Measurements from ENCODE around the gene FLAD1. TPM values are rescaled to one million over a fixed set of nuclear protein-coding genes. Genes with fewer than 3 reads are reported as not detected.

The FLAD1 gene
- total RNA-seq, 2 experiments from 2014 or later, result 16.7 to 19.4 TPM

GRCh38 chr1:154962156-154962749, 20.9 kb upstream of the FLAD1 start:
- ChIA-PET CTCF (interaction anchor here (0.8 to 5.6 kb wide), 12 partner anchors 12 to 123 kb away, joined by 4 to 47 read pairs (median 6); partner anchors contain the start of genes CKS1B, FLAD1 and PMVK), POLR2A (interaction anchor here (1.1 to 3.2 kb wide), 12 partner anchors 8 to 123 kb away, joined by 3 to 28 read pairs (median 9); partner anchors contain the start of genes ADAM15, CKS1B, FLAD1 and PMVK)
- H3K27ac Mint-ChIP-seq, result peak overlapping the region; percentile 91
- peaks cover 20% of the 10 kb centered on the region for H3K4me1 Mint-ChIP-seq (ENCODE audit: low read depth)
- ATAC-seq (ENCODE audit: poor library complexity), result peak; percentile 14
- peaks cover 63% of the 10 kb centered on the region for H3K36me3 Mint-ChIP-seq (ENCODE audit: low read depth)
- H3K4me3 Mint-ChIP-seq, result peak overlapping the region; percentile 88
- Histone ChIP-seq H3K9me3 (ENCODE audit: control insufficient read depth in 1 of 2, insufficient read depth in 1 of 2, low read length in 2 of 2) (no peaks in the 10 kb centered on the region), H3K27ac (ENCODE audit: low read depth in 1 of 2, low read length in 2 of 2) (peak overlapping the region; percentile 88 to 95), H3K27me3 (ENCODE audit: control insufficient read depth in 1 of 2, insufficient read depth in 2 of 2, low read length in 2 of 2) (no peaks in the 10 kb centered on the region), H3K4me1 (ENCODE audit: insufficient read depth, low read length) (peaks cover 53% of the 10 kb centered on the region), H3K4me3 (ENCODE audit: low read length) (peak overlapping the region; percentile 68), H3K36me3 (ENCODE audit: insufficient read depth, low read length) (peaks cover 62% of the 10 kb centered on the region)
- peak in 2 of 14 experiments; percentile 49 to 54 for DNase-seq
- TF ChIP-seq CTCF (IDR thresholded peaks at IDR 0.05), result no peak
- H3K27me3 Mint-ChIP-seq, result no peaks in the 10 kb centered on the region
- intact Hi-C loops (cut with DNase I, micrococcal nuclease), result loop anchor here (1.0 to 5.0 kb wide), 4 partner anchors 37 to 100 kb away; partner anchors contain the start of gene EFNA4 (in 1 of the 2)
- H3K9me3 Mint-ChIP-seq, result no peaks in the 10 kb centered on the region

GRCh38 chr1:154962795-154963330, 20.3 kb upstream of the FLAD1 start:
- peaks cover 64% of the 10 kb centered on the region for H3K36me3 ChIP-seq (ENCODE audit: insufficient read depth, low read length)
- ChIA-PET CTCF (interaction anchor here (2.1 to 5.6 kb wide), 6 partner anchors 11 to 99 kb away, joined by 8 to 47 read pairs (median 20); partner anchors contain the start of genes CKS1B, FLAD1 and PMVK), POLR2A (interaction anchor here (1.1 to 3.2 kb wide), 4 partner anchors 10 to 57 kb away, joined by 3 to 28 read pairs (median 14); partner anchors contain the start of gene CKS1B)
- no peaks in the 10 kb centered on the region for H3K9me3 ChIP-seq (ENCODE audit: control insufficient read depth in 1 of 2, insufficient read depth in 1 of 2, low read length in 2 of 2)
- no peaks in the 10 kb centered on the region for H3K27me3 ChIP-seq (ENCODE audit: control insufficient read depth in 1 of 2, insufficient read depth in 2 of 2, low read length in 2 of 2)
- H3K27ac ChIP-seq (ENCODE audit: low read depth in 1 of 2, low read length in 2 of 2), result peak overlapping the region; percentile 88 to 95
- Mint-ChIP-seq H3K36me3 (ENCODE audit: low read depth) (peaks cover 69% of the 10 kb centered on the region), H3K27me3 (no peaks in the 10 kb centered on the region), H3K9me3 (no peaks in the 10 kb centered on the region), H3K27ac (peak overlapping the region; percentile 91), H3K4me1 (ENCODE audit: low read depth) (peaks cover 20% of the 10 kb centered on the region), H3K4me3 (peak overlapping the region; percentile 88)
- no peak for TF ChIP-seq CTCF (IDR thresholded peaks at IDR 0.05)
- H3K4me1 ChIP-seq (ENCODE audit: insufficient read depth, low read length), result peaks cover 52% of the 10 kb centered on the region
- H3K4me3 ChIP-seq (ENCODE audit: low read length), result no peak overlapping the region
- DNase-seq (no peak), ATAC-seq (ENCODE audit: poor library complexity) (no peak)
- intact Hi-C loops (cut with DNase I, micrococcal nuclease), result loop anchor here (1.0 to 5.0 kb wide), 4 partner anchors 36 to 99 kb away; partner anchors contain the start of gene EFNA4 (in 1 of the 2)

- Histone ChIP-seq H3K4me3 (ENCODE audit: low read length) (no peak overlapping the region), H3K9me3 (ENCODE audit: control insufficient read depth in 1 of 2, insufficient read depth in 1 of 2, low read length in 2 of 2) (no peaks in the 10 kb centered on the region), H3K4me1 (ENCODE audit: insufficient read depth, low read length) (peaks cover 49% of the 10 kb centered on the region), H3K27ac (ENCODE audit: low read depth in 1 of 2, low read length in 2 of 2) (no peak overlapping the region), H3K27me3 (ENCODE audit: control insufficient read depth in 1 of 2, insufficient read depth in 2 of 2, low read length in 2 of 2) (no peaks in the 10 kb centered on the region), H3K36me3 (ENCODE audit: insufficient read depth, low read length) (peaks cover 64% of the 10 kb centered on the region)
- H3K9me3 Mint-ChIP-seq, result no peaks in the 10 kb centered on the region
- no peak overlapping the region for H3K4me3 Mint-ChIP-seq
- H3K27ac Mint-ChIP-seq, result peak overlapping the region; percentile 91
- ATAC-seq (ENCODE audit: poor library complexity) (no peak), DNase-seq (no peak)
- intact Hi-C loops (cut with DNase I, micrococcal nuclease), result loop anchor here (2.0 to 5.0 kb wide), 2 partner anchors 53 to 99 kb away; partner anchors contain the start of gene EFNA4 (in 1 of the 2)
- no peak for TF ChIP-seq CTCF (IDR thresholded peaks at IDR 0.05)
- peaks cover 20% of the 10 kb centered on the region for H3K4me1 Mint-ChIP-seq (ENCODE audit: low read depth)
- no peaks in the 10 kb centered on the region for H3K27me3 Mint-ChIP-seq
- H3K36me3 Mint-ChIP-seq (ENCODE audit: low read depth), result peaks cover 70% of the 10 kb centered on the region
- POLR2A ChIA-PET, result interaction anchor here (1.0 kb wide), 1 partner anchor 8 kb away, joined by 5 read pairs; the partner anchor contains the start of gene PBXIP1
- CTCF ChIA-PET, result interaction anchor here (1.6 to 5.6 kb wide), 3 partner anchors 11 to 54 kb away, joined by 6 to 40 read pairs (median 8); partner anchors contain the start of genes CKS1B and FLAD1
Measured at GRCh38 chr1:154963643-154964042, 19.5 kb upstream of the FLAD1 start.

All from CD4-positive, alpha-beta T cell (primary cell).